HepG2 (cell line): ENCODE measurements around the gene TSPAN9. TPM values are rescaled to one million over a fixed set of nuclear protein-coding genes. Genes with fewer than 3 reads are reported as not detected.

Experiments
- ATAC-seq: fragments of 200-7000 bp; cut with Tn5 transposase; 3 replicates; pipeline ENCODE4 v1.9.1; 2020; ENCODE audit warnings: mild to moderate bottlenecking, moderate library complexity
- BruUV-seq: library from RNA; stranded (reverse); fragments of 400-500 nt; replicated peaks from 2 replicates; lab custom pipeline; 2021; lab: Mats Ljungman, UMichigan
- CTCF ChIA-PET: fragments of 300-600 bp; formaldehyde crosslinking; extraction: SDS; loops from one replicate; lab custom pipeline; 2021; ENCODE audit warnings: low total read pairs, inconsistent platforms, low intra/inter-chr PET ratio; lab: Yijun Ruan, JAX
- POLR2A ChIA-PET: fragments of 350-600 bp; sonication (Branson Sonifier 250); formaldehyde crosslinking; loops from one replicate; lab custom pipeline; 2020; ENCODE audit warnings: antibody characterized with exemption, inconsistent platforms; lab: Yijun Ruan, JAX
- DNase-seq: peaks from one replicate; pipeline ENCODE4 v3.0.0-alpha.2; 2015; ENCODE audit warnings: low spot score
- FAIRE-seq: peaks from 3 replicates; lab custom pipeline; 2011; peaks lifted over from hg19 to GRCh38; lab: Jason Lieb, UNC
- H2AFZ ChIP-seq: one replicate; pipeline ENCODE4 v1.6.1; 2011; ENCODE audit warnings: low read length, inconsistent platforms
- H3K27ac ChIP-seq: fragments of 300-600 bp; 3 replicates; pipeline ENCODE4 v1.8.0; 2011; ENCODE audit warnings: mixed run types, mild to moderate bottlenecking, mixed read lengths, low read length, inconsistent platforms; ENCODE audit not compliant: insufficient read depth; ENCODE audit errors: extremely low read length
- H3K27me3 ChIP-seq, 2 experiments: fragments of 200-600 bp in 1 of 2; 2 replicates in 1 of 2; 3 replicates in 1 of 2; pipeline versions ENCODE4 v1.6.0 to v1.8.0; 2011; ENCODE audit warnings: low read length in 2 of 2, mild to moderate bottlenecking in 2 of 2, moderate library complexity in 2 of 2, inconsistent platforms in 1 of 2; ENCODE audit not compliant: insufficient read depth in 2 of 2, control insufficient read depth in 1 of 2
- H3K36me3 ChIP-seq, 2 experiments: fragments of 200-600 bp in 1 of 2; replicated peaks in 1 of 2; 2 replicates in 1 of 2; 3 replicates in 1 of 2; pipeline versions ENCODE4 v1.5.1 to v1.8.0; 2011; ENCODE audit warnings: low read length in 2 of 2, inconsistent platforms in 1 of 2; ENCODE audit not compliant: insufficient read depth in 2 of 2, control insufficient read depth in 1 of 2
- H3K4me1 ChIP-seq: 2 replicates; pipeline ENCODE4 v1.5.1; 2012; ENCODE audit warnings: low read length, inconsistent platforms; ENCODE audit not compliant: insufficient read depth
- H3K4me2 ChIP-seq: 2 replicates; pipeline ENCODE4 v1.6.0; 2011; ENCODE audit warnings: low read depth, low read length, inconsistent platforms
- H3K4me3 ChIP-seq, 3 experiments: fragments of 200-600 bp in 1 of 3; sonication (generic), shearing (Covaris generic) in 1 of 3; replicated peaks in 1 of 3; 2 replicates each; pipeline ENCODE4 v1.5.1; 2011 to 2016; ENCODE audit warnings: low read length in 3 of 3, inconsistent platforms in 2 of 3, low read depth in 2 of 3, mild to moderate bottlenecking in 2 of 3, control low read depth in 1 of 3, mixed read lengths in 1 of 3; ENCODE audit not compliant: insufficient read depth in 1 of 3
- H3K79me2 ChIP-seq: one replicate; pipeline ENCODE4 v1.6.1; 2011; ENCODE audit warnings: low read length, inconsistent platforms; ENCODE audit not compliant: insufficient read depth
- H3K9ac ChIP-seq: 2 replicates; pipeline ENCODE4 v1.6.0; 2011; ENCODE audit warnings: mild to moderate bottlenecking, low read depth, low read length, inconsistent platforms; ENCODE audit not compliant: insufficient read depth
- H3K9me3 ChIP-seq: 2 replicates; pipeline ENCODE4 v1.5.1; 2012; ENCODE audit warnings: mild to moderate bottlenecking, low read length
- H4K20me1 ChIP-seq: 2 replicates; pipeline ENCODE4 v1.6.0; 2011; ENCODE audit warnings: inconsistent platforms, mild to moderate bottlenecking, low read length, moderate library complexity; ENCODE audit not compliant: insufficient read depth
- DMAP1 ChIP-seq: IDR thresholded peaks from 2 replicates; pipeline ENCODE4 v1.6.1; 2016
- FOXJ3 ChIP-seq: sonication (generic); formaldehyde crosslinking; IDR thresholded peaks from 2 replicates; pipeline ENCODE4 v1.4.0; 2020; ENCODE audit warnings: missing genetic modification reagents, mild to moderate bottlenecking, borderline replicate concordance
- HMG20A ChIP-seq: IDR thresholded peaks from 2 replicates; pipeline ENCODE4 v1.6.1; 2016; ENCODE audit warnings: borderline replicate concordance
- NAIF1 ChIP-seq: sonication (generic); formaldehyde crosslinking; IDR thresholded peaks from 2 replicates; pipeline ENCODE4 v1.5.0; 2020; ENCODE audit warnings: mild to moderate bottlenecking, missing genetic modification reagents, borderline replicate concordance
- NFATC3 ChIP-seq: sonication (generic); formaldehyde crosslinking; IDR thresholded peaks from 2 replicates; pipeline ENCODE4 v1.5.1; 2020; ENCODE audit warnings: mild to moderate bottlenecking, missing genetic modification reagents
- PPARG ChIP-seq: conservative IDR thresholded peaks from 2 replicates; pipeline ENCODE4 v1.6.1; 2016; ENCODE audit warnings: missing biosample characterization, missing genetic modification reagents
- SALL2 ChIP-seq: sonication (generic); formaldehyde crosslinking; IDR thresholded peaks from 2 replicates; pipeline ENCODE4 v1.8.1; 2023; ENCODE audit warnings: mild to moderate bottlenecking, missing genetic modification reagents, inconsistent platforms
- SIN3A ChIP-seq: IDR thresholded peaks from 2 replicates; pipeline ENCODE4 v1.6.1; 2011; ENCODE audit warnings: low read depth, mild to moderate bottlenecking, control low read depth, low read length, borderline replicate concordance
- SIX1 ChIP-seq: sonication (generic); formaldehyde crosslinking; IDR thresholded peaks from 2 replicates; pipeline ENCODE4 v1.4.0; 2020; ENCODE audit warnings: missing genetic modification reagents, borderline replicate concordance
- SP2 ChIP-seq: sonication (generic); formaldehyde crosslinking; IDR thresholded peaks from 2 replicates; pipeline ENCODE4 v1.5.1; 2020; ENCODE audit warnings: mild to moderate bottlenecking, missing genetic modification reagents
- ZNF296 ChIP-seq: sonication (generic); formaldehyde crosslinking; conservative IDR thresholded peaks from 2 replicates; pipeline ENCODE4 v1.5.0; 2020; ENCODE audit warnings: mild to moderate bottlenecking, missing genetic modification reagents
- ZNF460 ChIP-seq: sonication (generic); formaldehyde crosslinking; IDR thresholded peaks from 2 replicates; pipeline ENCODE4 v1.5.1; 2020; ENCODE audit warnings: missing genetic modification reagents, mild to moderate bottlenecking, borderline replicate concordance
- ZNF510 ChIP-seq: sonication (generic); formaldehyde crosslinking; IDR thresholded peaks from 2 replicates; pipeline ENCODE4 v1.4.0; 2020; ENCODE audit warnings: low read depth, mild to moderate bottlenecking, missing genetic modification reagents
- ZNF556 ChIP-seq: sonication (generic); formaldehyde crosslinking; IDR thresholded peaks from 2 replicates; pipeline ENCODE4 v1.4.0; 2020; ENCODE audit warnings: mild to moderate bottlenecking, missing genetic modification reagents, borderline replicate concordance
- ZNF616 ChIP-seq: sonication (generic); formaldehyde crosslinking; IDR thresholded peaks from 2 replicates; pipeline ENCODE4 v1.5.0; 2020; ENCODE audit warnings: low read depth, mild to moderate bottlenecking, missing genetic modification reagents
- ZNF704 ChIP-seq: sonication (generic); formaldehyde crosslinking; IDR thresholded peaks from 2 replicates; pipeline ENCODE4 v1.8.1; 2023; ENCODE audit warnings: mild to moderate bottlenecking, inconsistent platforms, moderate library complexity, missing genetic modification reagents, borderline replicate concordance
- WGBS: methylation state at CpG from one replicate; pipeline ENCODE4 v1.1.6; 2017; ENCODE audit warnings: low lambda C conversion rate; 5-methylcytosine and 5-hydroxymethylcytosine counted together
- in situ Hi-C: cut with HindIII; loops from 2 replicates; pipeline ENCODE4 v1.10.0; 2017; ENCODE audit warnings: low pct_unique_long_range_greater_than_20kb; ENCODE audit not compliant: extremely low pct_ligation_motif_present
- intact Hi-C: fragments of 100-400 bp; cut with micrococcal nuclease; formaldehyde crosslinking; loops from one replicate; pipeline ENCODE4 v1.10.0; 2022; ENCODE audit not compliant: unreplicated experiment
- polyA plus RNA-seq, 8 experiments: library from polyadenylated mRNA; depleted of rRNA in 3 of 8; stranded (reverse) in 7 of 8; unstranded in 1 of 8; fragments of >200 nt; fragmentation: Illumina TruSeq in 4 of 8; extraction: Trizol in 4 of 8; gene quantifications; 2 replicates each; pipeline versions ENCODE4 v1.2.1 to v1.2.3, GENCODE V29; 2011 to 2016; ENCODE audit warnings: low read depth in 4 of 8, missing spikeins in 1 of 8, mixed read lengths in 1 of 8; ENCODE audit not compliant: insufficient read depth in 1 of 8
- total RNA-seq, 5 experiments: library from RNA; depleted of rRNA; stranded (reverse); fragments of >200 nt; fragmentation: Illumina TruSeq; extraction: Trizol; gene quantifications; 2 replicates each; pipeline ENCODE4 v1.2.3, GENCODE V29; 2016; ENCODE audit warnings: low read depth in 1 of 5
- TF ChIP-seq, protein P1 (sequence below): sonication (generic); formaldehyde crosslinking; IDR thresholded peaks from 2 replicates; pipeline ENCODE4 v1.8.0; 2022; ENCODE audit warnings: missing genetic modification reagents, mild to moderate bottlenecking, moderate library complexity, borderline replicate concordance

TSPAN9 gene
- total and polyA plus RNA-seq, 2 of the 13 experiments (the other 11 are each of a cell fraction or from before 2014, with no cell fraction given), result 18.1 to 42.3 TPM

DNA sequence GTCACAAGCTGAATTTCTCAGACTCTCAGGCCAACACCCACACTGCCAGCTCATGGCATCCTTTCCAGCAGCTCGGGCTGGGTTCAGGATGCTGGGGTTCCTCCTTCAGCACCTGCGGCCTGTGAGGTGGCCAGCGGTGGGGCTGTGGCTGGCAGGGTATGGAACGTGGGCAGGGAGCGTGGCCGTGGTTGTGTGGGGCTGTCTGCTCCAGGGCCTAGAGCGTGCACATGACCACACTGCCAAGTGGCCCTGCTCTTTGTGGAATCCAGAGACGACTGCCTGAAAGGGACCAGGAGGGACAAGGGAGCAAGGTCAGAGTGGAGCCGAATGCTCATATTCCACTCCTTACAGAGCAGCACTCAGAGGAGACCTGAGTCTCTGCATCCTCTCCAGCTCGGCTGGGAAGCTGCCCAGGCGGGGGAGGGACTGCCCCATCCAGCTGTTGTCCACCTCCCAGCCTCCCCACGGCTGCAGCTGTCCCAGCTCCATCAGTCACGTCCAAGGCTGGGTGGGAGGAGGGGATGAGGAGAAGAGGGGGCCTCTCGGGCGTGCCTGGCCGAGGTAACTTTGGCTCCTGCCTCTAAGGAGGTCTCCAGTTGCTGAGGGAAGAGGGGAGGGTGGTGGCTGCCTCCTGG lies 71.3 kb downstream of the TSPAN9 start:
- DNase-seq, result no peak
- Histone ChIP-seq H3K9me3 (no peaks in the 10 kb centered on the region), H3K36me3 (peaks cover 1 to 6% of the 10 kb centered on the region in 2 experiments; a peak in 2 of 5 replicates), H3K4me2 (no peak overlapping the region), H3K4me1 (no peaks in the 10 kb centered on the region), H2AFZ (no peak overlapping the region), H3K9ac (no peak overlapping the region), H3K79me2 (peaks cover 5% of the 10 kb centered on the region), H3K27ac (no peak overlapping the region), H4K20me1 (peaks cover 5% of the 10 kb centered on the region; the same call in 1 of the 2 replicates), H3K27me3 (no peaks in the 10 kb centered on the region), H3K4me3 (no peak overlapping the region)
- intact Hi-C loops (no loop called here), in situ Hi-C loops (no loop called here)
- FAIRE-seq, result no peak
- WGBS, result 98% methylated on average over 9 of the region's 16 CpGs
- no peak for ATAC-seq
- BruUV-seq, result no TSS peak
- ChIA-PET CTCF (no interaction called here), POLR2A (no interaction called here)
- TF ChIP-seq SIN3A, result no peak
- TF ChIP-seq FOXJ3, result no peak
- no peak for TF ChIP-seq DMAP1
- no peak for TF ChIP-seq SIX1 (CRISPR knock-in tag)
- TF ChIP-seq ZNF616, result no peak
- TF ChIP-seq PPARG (CRISPR knock-in tag), result no peak
- no peak for TF ChIP-seq ZNF510 (CRISPR knock-in tag)
- TF ChIP-seq ZNF296 (CRISPR knock-in tag), result no peak
- TF ChIP-seq ZNF704 (CRISPR knock-in tag), result no peak
- no peak for TF ChIP-seq SP2 (CRISPR knock-in tag)
- TF ChIP-seq ZNF460 (CRISPR knock-in tag), result no peak
- TF ChIP-seq ZNF556, result no peak
- no peak for TF ChIP-seq HMG20A (CRISPR knock-in tag)
- TF ChIP-seq SALL2 (CRISPR knock-in tag), result no peak
- TF ChIP-seq, protein P1, sequence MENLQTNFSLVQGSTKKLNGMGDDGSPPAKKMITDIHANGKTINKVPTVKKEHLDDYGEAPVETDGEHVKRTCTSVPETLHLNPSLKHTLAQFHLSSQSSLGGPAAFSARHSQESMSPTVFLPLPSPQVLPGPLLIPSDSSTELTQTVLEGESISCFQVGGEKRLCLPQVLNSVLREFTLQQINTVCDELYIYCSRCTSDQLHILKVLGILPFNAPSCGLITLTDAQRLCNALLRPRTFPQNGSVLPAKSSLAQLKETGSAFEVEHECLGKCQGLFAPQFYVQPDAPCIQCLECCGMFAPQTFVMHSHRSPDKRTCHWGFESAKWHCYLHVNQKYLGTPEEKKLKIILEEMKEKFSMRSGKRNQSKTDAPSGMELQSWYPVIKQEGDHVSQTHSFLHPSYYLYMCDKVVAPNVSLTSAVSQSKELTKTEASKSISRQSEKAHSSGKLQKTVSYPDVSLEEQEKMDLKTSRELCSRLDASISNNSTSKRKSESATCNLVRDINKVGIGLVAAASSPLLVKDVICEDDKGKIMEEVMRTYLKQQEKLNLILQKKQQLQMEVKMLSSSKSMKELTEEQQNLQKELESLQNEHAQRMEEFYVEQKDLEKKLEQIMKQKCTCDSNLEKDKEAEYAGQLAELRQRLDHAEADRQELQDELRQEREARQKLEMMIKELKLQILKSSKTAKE (CRISPR knock-in tag), result no peak
- no peak for TF ChIP-seq NAIF1 (CRISPR knock-in tag)
- no peak for TF ChIP-seq NFATC3 (CRISPR knock-in tag)
